ENCODE measurements around the gene LENG1. TPM values are rescaled to one million over a fixed set of nuclear protein-coding genes. Genes with fewer than 3 reads are reported as not detected.

The LENG1 gene
- polyA plus RNA-seq, 1 donor from 2014 or later, result 17.0 TPM

DNA sequence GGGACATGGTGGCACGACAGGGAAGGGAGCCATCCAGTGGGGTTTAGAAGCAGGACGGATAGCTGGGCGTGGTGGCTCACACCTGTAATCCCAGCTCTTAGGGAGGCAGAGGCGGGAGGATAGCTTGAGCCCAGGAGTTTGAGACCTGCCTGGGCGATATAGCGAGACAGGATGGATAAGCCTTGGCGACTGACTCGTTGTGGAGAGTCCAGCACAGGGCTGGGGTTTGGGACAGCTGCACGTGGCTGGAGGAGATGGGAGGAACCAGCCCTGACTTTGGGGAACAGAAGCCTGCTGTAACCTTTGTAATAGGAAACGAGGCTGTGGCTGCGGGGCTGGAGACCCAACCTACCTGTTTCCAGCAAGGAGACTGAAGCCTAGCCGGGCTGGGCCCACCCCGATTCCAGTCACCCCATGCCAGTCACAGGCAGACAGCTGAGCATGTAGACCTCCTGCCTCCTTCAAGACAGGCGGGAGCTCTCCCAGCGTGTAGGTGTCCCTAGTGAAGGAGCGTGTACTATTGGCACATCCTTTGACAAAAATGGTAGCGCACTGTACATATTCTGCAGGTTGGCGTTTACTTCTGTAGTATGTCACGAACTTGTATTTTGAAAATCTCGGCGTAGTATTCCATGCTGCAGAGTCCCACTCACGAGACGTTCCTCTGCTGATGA lies 8.0 kb downstream of the LENG1 start:
- no peak for TF ChIP-seq EZH2 (IDR thresholded peaks at IDR 0.05; ENCODE audit: borderline replicate concordance, insufficient read depth, low read length, poor library complexity, severe bottlenecking)
- TF ChIP-seq RAD21 (conservative IDR thresholded peaks at IDR 0.05), result no peak
- TF ChIP-seq SMC3 (conservative IDR thresholded peaks at IDR 0.05; ENCODE audit: poor library complexity), result no peak
- TF ChIP-seq POLR2AphosphoS5 (IDR thresholded peaks at IDR 0.05), result no peak
- TF ChIP-seq, protein P1, sequence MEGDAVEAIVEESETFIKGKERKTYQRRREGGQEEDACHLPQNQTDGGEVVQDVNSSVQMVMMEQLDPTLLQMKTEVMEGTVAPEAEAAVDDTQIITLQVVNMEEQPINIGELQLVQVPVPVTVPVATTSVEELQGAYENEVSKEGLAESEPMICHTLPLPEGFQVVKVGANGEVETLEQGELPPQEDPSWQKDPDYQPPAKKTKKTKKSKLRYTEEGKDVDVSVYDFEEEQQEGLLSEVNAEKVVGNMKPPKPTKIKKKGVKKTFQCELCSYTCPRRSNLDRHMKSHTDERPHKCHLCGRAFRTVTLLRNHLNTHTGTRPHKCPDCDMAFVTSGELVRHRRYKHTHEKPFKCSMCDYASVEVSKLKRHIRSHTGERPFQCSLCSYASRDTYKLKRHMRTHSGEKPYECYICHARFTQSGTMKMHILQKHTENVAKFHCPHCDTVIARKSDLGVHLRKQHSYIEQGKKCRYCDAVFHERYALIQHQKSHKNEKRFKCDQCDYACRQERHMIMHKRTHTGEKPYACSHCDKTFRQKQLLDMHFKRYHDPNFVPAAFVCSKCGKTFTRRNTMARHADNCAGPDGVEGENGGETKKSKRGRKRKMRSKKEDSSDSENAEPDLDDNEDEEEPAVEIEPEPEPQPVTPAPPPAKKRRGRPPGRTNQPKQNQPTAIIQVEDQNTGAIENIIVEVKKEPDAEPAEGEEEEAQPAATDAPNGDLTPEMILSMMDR (IDR thresholded peaks at IDR 0.05; ENCODE audit: poor library complexity, severe bottlenecking), result no peak
- no peak for TF ChIP-seq MXI1 (conservative IDR thresholded peaks at IDR 0.05; ENCODE audit: poor library complexity, severe bottlenecking)
- TF ChIP-seq TAF1 (IDR thresholded peaks at IDR 0.05; ENCODE audit: low read depth), result no peak
- no peak for TF ChIP-seq EP300 (conservative IDR thresholded peaks at IDR 0.05; ENCODE audit: poor library complexity, severe bottlenecking)
- TF ChIP-seq, protein P2, sequence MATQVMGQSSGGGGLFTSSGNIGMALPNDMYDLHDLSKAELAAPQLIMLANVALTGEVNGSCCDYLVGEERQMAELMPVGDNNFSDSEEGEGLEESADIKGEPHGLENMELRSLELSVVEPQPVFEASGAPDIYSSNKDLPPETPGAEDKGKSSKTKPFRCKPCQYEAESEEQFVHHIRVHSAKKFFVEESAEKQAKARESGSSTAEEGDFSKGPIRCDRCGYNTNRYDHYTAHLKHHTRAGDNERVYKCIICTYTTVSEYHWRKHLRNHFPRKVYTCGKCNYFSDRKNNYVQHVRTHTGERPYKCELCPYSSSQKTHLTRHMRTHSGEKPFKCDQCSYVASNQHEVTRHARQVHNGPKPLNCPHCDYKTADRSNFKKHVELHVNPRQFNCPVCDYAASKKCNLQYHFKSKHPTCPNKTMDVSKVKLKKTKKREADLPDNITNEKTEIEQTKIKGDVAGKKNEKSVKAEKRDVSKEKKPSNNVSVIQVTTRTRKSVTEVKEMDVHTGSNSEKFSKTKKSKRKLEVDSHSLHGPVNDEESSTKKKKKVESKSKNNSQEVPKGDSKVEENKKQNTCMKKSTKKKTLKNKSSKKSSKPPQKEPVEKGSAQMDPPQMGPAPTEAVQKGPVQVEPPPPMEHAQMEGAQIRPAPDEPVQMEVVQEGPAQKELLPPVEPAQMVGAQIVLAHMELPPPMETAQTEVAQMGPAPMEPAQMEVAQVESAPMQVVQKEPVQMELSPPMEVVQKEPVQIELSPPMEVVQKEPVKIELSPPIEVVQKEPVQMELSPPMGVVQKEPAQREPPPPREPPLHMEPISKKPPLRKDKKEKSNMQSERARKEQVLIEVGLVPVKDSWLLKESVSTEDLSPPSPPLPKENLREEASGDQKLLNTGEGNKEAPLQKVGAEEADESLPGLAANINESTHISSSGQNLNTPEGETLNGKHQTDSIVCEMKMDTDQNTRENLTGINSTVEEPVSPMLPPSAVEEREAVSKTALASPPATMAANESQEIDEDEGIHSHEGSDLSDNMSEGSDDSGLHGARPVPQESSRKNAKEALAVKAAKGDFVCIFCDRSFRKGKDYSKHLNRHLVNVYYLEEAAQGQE (IDR thresholded peaks at IDR 0.05; ENCODE audit: borderline replicate concordance), result no peak
- H3K4me3 ChIP-seq (ENCODE audit: low read length), result no peak overlapping the region
- H2AFZ ChIP-seq (ENCODE audit: low read depth, low read length), result no peak overlapping the region
- H3K36me3 ChIP-seq (ENCODE audit: insufficient read depth, low read length), result no peaks in the 10 kb centered on the region
- no peak overlapping the region for H3K27ac ChIP-seq (ENCODE audit: low read length)
- H3K9me2 ChIP-seq (ENCODE audit: insufficient read depth, low read length), result no peaks in the 10 kb centered on the region
- no peaks in the 10 kb centered on the region for H4K20me1 ChIP-seq (ENCODE audit: insufficient read depth)
- H3K9ac ChIP-seq (ENCODE audit: low read length), result no peak overlapping the region
- H3F3A ChIP-seq (ENCODE audit: insufficient read depth, low read length, poor library complexity, severe bottlenecking), result no peaks in the 10 kb centered on the region
- H3K9me3 ChIP-seq (ENCODE audit: low read length), result no peaks in the 10 kb centered on the region
- H3K79me2 ChIP-seq (replicated peaks; ENCODE audit: insufficient read depth, low read length), result no peaks in the 10 kb centered on the region
- H3K27me3 ChIP-seq (ENCODE audit: insufficient read depth, low read depth, low read length), result no peaks in the 10 kb centered on the region
- H3K4me2 ChIP-seq (ENCODE audit: low read length), result no peak overlapping the region

DNA sequence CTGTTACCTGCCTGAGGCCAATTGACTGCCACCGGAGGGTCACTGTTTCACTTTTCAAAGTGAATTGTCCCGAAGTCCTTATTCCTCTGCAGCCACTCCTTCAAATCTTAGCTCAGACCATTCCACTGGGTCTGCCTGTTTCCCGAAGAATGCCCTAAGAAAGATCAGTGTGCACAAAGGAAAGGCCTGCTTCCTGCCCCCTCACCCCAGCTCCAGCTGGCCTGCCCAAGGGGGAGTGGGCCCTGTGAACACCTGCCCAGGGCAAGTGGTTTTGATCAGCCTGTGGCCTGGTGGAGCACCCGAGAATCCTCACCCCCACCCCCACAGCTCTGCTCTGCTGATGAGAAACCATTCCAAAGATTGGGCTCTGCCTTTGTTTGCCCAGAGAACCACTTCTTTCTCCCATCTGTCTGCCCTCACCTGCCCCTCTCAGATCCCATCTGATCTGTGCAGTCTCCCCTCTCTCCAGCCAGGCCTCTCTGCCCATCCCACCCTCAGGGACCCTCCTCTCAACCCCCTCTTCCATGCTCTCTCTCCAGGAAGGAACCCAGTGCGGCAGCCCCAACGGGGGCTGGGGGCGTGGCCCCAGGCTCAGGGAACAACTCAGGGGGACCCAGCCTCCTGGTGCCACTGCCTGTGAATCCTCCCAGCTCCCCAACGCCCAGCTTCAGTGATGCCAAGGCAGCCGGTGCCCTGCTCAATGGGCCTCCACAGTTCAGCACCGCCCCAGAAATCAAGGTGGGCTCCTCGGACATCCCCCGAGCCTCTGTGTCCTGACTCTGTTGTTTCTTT lies 10.3 kb downstream of the LENG1 start:
- H3K4me2 ChIP-seq (ENCODE audit: low read length), result no peak overlapping the region
- no peaks in the 10 kb centered on the region for H3F3A ChIP-seq (ENCODE audit: insufficient read depth, low read length, poor library complexity, severe bottlenecking)
- no peaks in the 10 kb centered on the region for H3K36me3 ChIP-seq (ENCODE audit: insufficient read depth, low read length)
- no peaks in the 10 kb centered on the region for H3K9me3 ChIP-seq (ENCODE audit: low read length)
- H3K9ac ChIP-seq (ENCODE audit: low read length), result no peak overlapping the region
- H3K27me3 ChIP-seq (ENCODE audit: insufficient read depth, low read depth, low read length), result no peaks in the 10 kb centered on the region
- H2AFZ ChIP-seq (ENCODE audit: low read depth, low read length), result no peak overlapping the region
- no peak overlapping the region for H3K4me3 ChIP-seq (ENCODE audit: low read length)
- no peaks in the 10 kb centered on the region for H3K9me2 ChIP-seq (ENCODE audit: insufficient read depth, low read length)
- H3K27ac ChIP-seq (ENCODE audit: low read length), result no peak overlapping the region
- H3K79me2 ChIP-seq (replicated peaks; ENCODE audit: insufficient read depth, low read length), result no peaks in the 10 kb centered on the region
- TF ChIP-seq, protein P2 (IDR thresholded peaks at IDR 0.05; ENCODE audit: borderline replicate concordance), result no peak
- TF ChIP-seq SMC3 (conservative IDR thresholded peaks at IDR 0.05; ENCODE audit: poor library complexity) (no peak), TAF1 (IDR thresholded peaks at IDR 0.05; ENCODE audit: low read depth) (no peak), RAD21 (conservative IDR thresholded peaks at IDR 0.05) (no peak), MXI1 (conservative IDR thresholded peaks at IDR 0.05; ENCODE audit: poor library complexity, severe bottlenecking) (no peak), EP300 (conservative IDR thresholded peaks at IDR 0.05; ENCODE audit: poor library complexity, severe bottlenecking) (no peak), POLR2AphosphoS5 (IDR thresholded peaks at IDR 0.05) (no peak), EZH2 (IDR thresholded peaks at IDR 0.05; ENCODE audit: borderline replicate concordance, insufficient read depth, low read length, poor library complexity, severe bottlenecking) (no peak)
- TF ChIP-seq, protein P1 (IDR thresholded peaks at IDR 0.05; ENCODE audit: poor library complexity, severe bottlenecking), result no peak
- no peaks in the 10 kb centered on the region for H4K20me1 ChIP-seq (ENCODE audit: insufficient read depth)

Data from neural cell (in vitro differentiated cells).